Fibroblast of mammary gland (primary cell): Measurements from ENCODE around the gene VPS72.

ENCODE experiments used
- DNase-seq: peaks from one replicate; pipeline ENCODE4 v3.0.0-alpha.2; 2010; ENCODE audit warnings: low read depth
- H3K4me3 ChIP-seq: 2 replicates; pipeline ENCODE4 v1.5.1; 2011; ENCODE audit warnings: low read depth, mild to moderate bottlenecking, low read length, moderate library complexity; ENCODE audit not compliant: control insufficient read depth
- TF ChIP-seq, protein P1 (sequence below): conservative IDR thresholded peaks from 2 replicates; pipeline ENCODE4 v1.5.1; 2011; ENCODE audit warnings: low read depth, low read length, inconsistent platforms; ENCODE audit not compliant: control insufficient read depth, insufficient read depth

The VPS72 gene

DNA sequence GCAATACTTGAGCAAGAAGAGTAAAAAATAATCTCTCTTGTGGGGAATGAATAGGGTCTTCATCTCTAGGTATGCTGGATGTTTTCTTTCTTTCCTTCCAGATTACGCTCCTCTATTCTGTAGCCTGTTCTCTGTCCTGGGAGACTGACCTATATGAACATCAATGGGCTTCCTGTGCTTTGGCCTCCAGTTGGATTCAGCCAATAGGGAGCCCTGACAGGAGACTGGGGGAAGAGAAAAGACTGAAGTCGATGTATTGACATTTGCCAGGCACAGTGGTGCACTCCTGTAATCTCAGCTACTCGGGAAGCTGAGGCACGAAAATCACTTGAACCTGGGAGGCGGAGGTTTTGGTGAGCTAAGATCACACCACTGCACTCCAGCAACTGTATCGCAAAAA, 61.2 kb downstream of the VPS72 start:
- TF ChIP-seq, protein P1, sequence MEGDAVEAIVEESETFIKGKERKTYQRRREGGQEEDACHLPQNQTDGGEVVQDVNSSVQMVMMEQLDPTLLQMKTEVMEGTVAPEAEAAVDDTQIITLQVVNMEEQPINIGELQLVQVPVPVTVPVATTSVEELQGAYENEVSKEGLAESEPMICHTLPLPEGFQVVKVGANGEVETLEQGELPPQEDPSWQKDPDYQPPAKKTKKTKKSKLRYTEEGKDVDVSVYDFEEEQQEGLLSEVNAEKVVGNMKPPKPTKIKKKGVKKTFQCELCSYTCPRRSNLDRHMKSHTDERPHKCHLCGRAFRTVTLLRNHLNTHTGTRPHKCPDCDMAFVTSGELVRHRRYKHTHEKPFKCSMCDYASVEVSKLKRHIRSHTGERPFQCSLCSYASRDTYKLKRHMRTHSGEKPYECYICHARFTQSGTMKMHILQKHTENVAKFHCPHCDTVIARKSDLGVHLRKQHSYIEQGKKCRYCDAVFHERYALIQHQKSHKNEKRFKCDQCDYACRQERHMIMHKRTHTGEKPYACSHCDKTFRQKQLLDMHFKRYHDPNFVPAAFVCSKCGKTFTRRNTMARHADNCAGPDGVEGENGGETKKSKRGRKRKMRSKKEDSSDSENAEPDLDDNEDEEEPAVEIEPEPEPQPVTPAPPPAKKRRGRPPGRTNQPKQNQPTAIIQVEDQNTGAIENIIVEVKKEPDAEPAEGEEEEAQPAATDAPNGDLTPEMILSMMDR, result no peak
- DNase-seq, result no peak
- H3K4me3 ChIP-seq, result no peak overlapping the region
